B cell (primary cell): Measurements from ENCODE around the gene NPTN. TPM values are rescaled to one million over a fixed set of nuclear protein-coding genes. Genes with fewer than 3 reads are reported as not detected.

ENCODE experiments used
- ATAC-seq: fragments of 200-7000 bp; cut with Tn5 transposase; one replicate; pipeline ENCODE4 v1.10.0; 2021; ENCODE audit warnings: low read depth, mild to moderate bottlenecking, moderate number of reproducible peaks, moderate library complexity
- CTCF ChIA-PET: fragments of 350-600 bp; sonication (Branson Sonifier 250); formaldehyde crosslinking; loops from one replicate; lab custom pipeline; 2021; ENCODE audit warnings: antibody characterized with exemption, inconsistent platforms; lab: Charles Lee
- POLR2A ChIA-PET: fragments of 350-600 bp; sonication (Branson Sonifier 250); formaldehyde crosslinking; loops from one replicate; lab custom pipeline; 2021; ENCODE audit warnings: antibody characterized with exemption; lab: Charles Lee
- DNase-seq: peaks from one replicate; pipeline ENCODE4 v3.0.0; 2013
- H2AFZ ChIP-seq: 2 replicates; pipeline ENCODE4 v1.6.1; 2012; ENCODE audit warnings: mild to moderate bottlenecking, low read depth, low read length; ENCODE audit not compliant: insufficient read depth, poor library complexity, severe bottlenecking
- H3K27ac ChIP-seq, 2 donors: 1 replicate in 1 of 2; 2 replicates in 1 of 2; pipeline ENCODE4 v1.5.1; 2012 to 2013; ENCODE audit warnings: low read length in 2 of 2, mild to moderate bottlenecking in 2 of 2, moderate library complexity in 1 of 2
- H3K27me3 ChIP-seq, 4 experiments: fragments of 200-600 bp in 1 of 4; sonication (generic) in 1 of 4; replicated peaks in 1 of 4; 1 replicate in 2 of 4; 2 replicates in 2 of 4; pipeline versions ENCODE4 v1.6.1 to v1.7.0; 2013 to 2016; ENCODE audit warnings: low read length in 3 of 4, mild to moderate bottlenecking in 2 of 4, mixed read lengths in 1 of 4, moderate library complexity in 1 of 4; ENCODE audit not compliant: insufficient read depth in 4 of 4, control insufficient read depth in 3 of 4; ENCODE audit errors: control extremely low read depth in 1 of 4
- H3K36me3 ChIP-seq, 2 experiments: replicated peaks in 1 of 2; 1 replicate in 1 of 2; 2 replicates in 1 of 2; pipeline versions ENCODE4 v1.6.1 to v1.7.1; 2013; ENCODE audit warnings: low read length in 1 of 2; ENCODE audit not compliant: insufficient read depth in 2 of 2, control insufficient read depth in 1 of 2; ENCODE audit errors: control extremely low read depth in 1 of 2, extremely low read depth in 1 of 2
- H3K4me1 ChIP-seq, 2 donors: fragments of 200-600 bp in 1 of 2; sonication (generic) in 1 of 2; 1 replicate in 1 of 2; 2 replicates in 1 of 2; pipeline versions ENCODE4 v1.5.1 to v1.6.1; 2013 to 2017; ENCODE audit warnings: low read length in 2 of 2; ENCODE audit not compliant: control insufficient read depth in 2 of 2, insufficient read depth in 2 of 2
- H3K4me2 ChIP-seq: replicated peaks from 2 replicates; pipeline ENCODE3; 2012; ENCODE audit warnings: mild to moderate bottlenecking, low read depth, low read length; ENCODE audit not compliant: poor library complexity, severe bottlenecking
- H3K4me3 ChIP-seq, 5 experiments: fragments of 200-600 bp in 1 of 5; sonication (generic) in 1 of 5; 1 replicate in 3 of 5; 2 replicates in 2 of 5; pipeline versions ENCODE4 v1.5.1 to v1.7.0; 2011 to 2016; ENCODE audit warnings: low read length in 4 of 5, mild to moderate bottlenecking in 4 of 5, low read depth in 2 of 5, control low read depth in 1 of 5, moderate library complexity in 1 of 5; ENCODE audit not compliant: insufficient read depth in 1 of 5; ENCODE audit errors: control extremely low read depth in 1 of 5, extremely low read depth in 1 of 5
- H3K79me2 ChIP-seq: fragments of 200-600 bp; sonication (generic); one replicate; pipeline ENCODE4 v1.6.0; 2016; ENCODE audit warnings: low read length; ENCODE audit not compliant: control insufficient read depth, insufficient read depth
- H3K9ac ChIP-seq: fragments of 200-600 bp; sonication (generic); 2 replicates; pipeline ENCODE4 v1.6.1; 2017; ENCODE audit warnings: mild to moderate bottlenecking, low read length, moderate library complexity
- H3K9me3 ChIP-seq, 3 donors: one replicate each; pipeline versions ENCODE4 v1.6.1 to v1.7.1; 2013; ENCODE audit warnings: low read length in 2 of 3; ENCODE audit not compliant: control insufficient read depth in 2 of 3, insufficient read depth in 1 of 3; ENCODE audit errors: control extremely low read depth in 1 of 3
- H4K20me1 ChIP-seq: 2 replicates; pipeline ENCODE4 v1.6.0; 2012; ENCODE audit warnings: mild to moderate bottlenecking, low read length; ENCODE audit not compliant: insufficient read depth, control insufficient read depth, poor library complexity, severe bottlenecking
- H3K27ac Mint-ChIP-seq: one replicate; pipeline ENCODE4 v1.8.0; 2021; ENCODE audit warnings: mixed read lengths
- H3K27me3 Mint-ChIP-seq: one replicate; pipeline ENCODE4 v1.8.0; 2021; ENCODE audit warnings: mixed read lengths
- H3K4me1 Mint-ChIP-seq: one replicate; pipeline ENCODE4 v1.8.0; 2021; ENCODE audit warnings: mixed read lengths
- H3K4me3 Mint-ChIP-seq: one replicate; pipeline ENCODE4 v1.8.0; 2021; ENCODE audit warnings: mixed read lengths
- H3K9me3 Mint-ChIP-seq: one replicate; pipeline ENCODE4 v1.8.0; 2022; ENCODE audit warnings: mixed read lengths; ENCODE audit not compliant: insufficient read depth
- CTCF ChIP-seq: fragments of 200-600 bp; IDR thresholded peaks from one replicate; pipeline ENCODE4 v1.8.0; 2022; ENCODE audit warnings: antibody characterized with exemption, mild to moderate bottlenecking
- EZH2 ChIP-seq: IDR thresholded peaks from 2 replicates; pipeline ENCODE4 v1.6.1; 2012; ENCODE audit warnings: borderline replicate concordance, low read depth, mild to moderate bottlenecking, moderate library complexity, low read length; ENCODE audit not compliant: insufficient read depth, poor library complexity, severe bottlenecking
- intact Hi-C: fragments of 100-400 bp; cut with micrococcal nuclease; formaldehyde crosslinking; loops from one replicate; pipeline ENCODE4 v1.10.0; 2022
- polyA plus RNA-seq: library from polyadenylated mRNA; depleted of rRNA; stranded (reverse); fragments of >200 nt; gene quantifications from 2 replicates; pipeline ENCODE4 v1.2.3, GENCODE V29; 2012
- total RNA-seq, 2 donors: library from RNA; stranded (reverse); fragments of 120-200 nt in 1 of 2; gene quantifications; 1 replicate in 1 of 2; 2 replicates in 1 of 2; pipeline versions ENCODE4 v1.2.3 to v1.2.4, GENCODE V29; 2013 to 2022

Gene NPTN
- total and polyA plus RNA-seq, 2 donors (not counting 1 experiment from before 2014, with no cell fraction given): 23.5 to 40.5 TPM

- no peak overlapping the region for H2AFZ ChIP-seq
- POLR2A ChIA-PET: no interaction called here
- no peak overlapping the region for H3K9ac ChIP-seq
- no peak for TF ChIP-seq CTCF
- TF ChIP-seq EZH2: no peak
- H3K36me3 ChIP-seq: no peaks in the 10 kb centered on the region
- ATAC-seq (no peak), DNase-seq (no peak)
- H3K27ac Mint-ChIP-seq: no peak overlapping the region
- no peak overlapping the region for H3K27ac ChIP-seq
- peaks cover 35% of the 10 kb centered on the region for H3K4me1 Mint-ChIP-seq
- H3K4me2 ChIP-seq: no peak overlapping the region
- no peaks in the 10 kb centered on the region for H3K9me3 ChIP-seq
- H3K9me3 Mint-ChIP-seq: no peaks in the 10 kb centered on the region
- intact Hi-C loops: no loop called here
- H3K4me3 Mint-ChIP-seq: no peak overlapping the region
- peaks cover 62% of the 10 kb centered on the region for H4K20me1 ChIP-seq
- no peaks in the 10 kb centered on the region for H3K27me3 ChIP-seq
- no peaks in the 10 kb centered on the region for H3K27me3 Mint-ChIP-seq
- H3K79me2 ChIP-seq: peaks cover 98% of the 10 kb centered on the region
- CTCF ChIA-PET: interaction anchor here (3.3 kb wide), 1 partner anchor 14 kb away, joined by 26 read pairs; the partner anchor contains the start of gene NPTN
- H3K4me1 ChIP-seq: no peaks in the 10 kb centered on the region
- H3K4me3 ChIP-seq: no peak overlapping the region
These were observed 11.8 kb downstream of the NPTN start for GRCh38 chr15:73621286-73621826.

GRCh38 chr15:73620078-73620477, 13.1 kb downstream of the NPTN start:
- H4K20me1 ChIP-seq: peaks cover 64% of the 10 kb centered on the region
- ATAC-seq (no peak), DNase-seq (no peak)
- no peak overlapping the region for H3K9ac ChIP-seq
- ChIA-PET POLR2A (no interaction called here), CTCF (interaction anchor here (2.1 kb wide), 1 partner anchor 16 kb away, joined by 8 read pairs; no protein-coding TSS in a partner anchor)
- peaks cover 41% of the 10 kb centered on the region for H3K4me1 Mint-ChIP-seq
- H3K27ac Mint-ChIP-seq: no peak overlapping the region
- H3K4me1 ChIP-seq: no peaks in the 10 kb centered on the region
- TF ChIP-seq CTCF (no peak), EZH2 (no peak)
- H3K36me3 ChIP-seq: no peaks in the 10 kb centered on the region
- peaks cover 98% of the 10 kb centered on the region for H3K79me2 ChIP-seq
- no peak overlapping the region for H3K4me3 Mint-ChIP-seq
- H2AFZ ChIP-seq: no peak overlapping the region
- intact Hi-C loops: no loop called here
- no peak overlapping the region for H3K4me3 ChIP-seq
- H3K9me3 ChIP-seq: no peaks in the 10 kb centered on the region
- H3K9me3 Mint-ChIP-seq: no peaks in the 10 kb centered on the region
- H3K27me3 ChIP-seq: no peaks in the 10 kb centered on the region
- no peak overlapping the region for H3K27ac ChIP-seq
- no peak overlapping the region for H3K4me2 ChIP-seq
- H3K27me3 Mint-ChIP-seq: no peaks in the 10 kb centered on the region
